Measurements from ENCODE around the gene C6orf136. TPM values are rescaled to one million over a fixed set of nuclear protein-coding genes. Genes with fewer than 3 reads are reported as not detected.

Gene C6orf136
- polyA plus RNA-seq, 1 donor (not counting 4 experiments of a cell fraction or from before 2014, with no cell fraction given) = 7.8 TPM

DNA sequence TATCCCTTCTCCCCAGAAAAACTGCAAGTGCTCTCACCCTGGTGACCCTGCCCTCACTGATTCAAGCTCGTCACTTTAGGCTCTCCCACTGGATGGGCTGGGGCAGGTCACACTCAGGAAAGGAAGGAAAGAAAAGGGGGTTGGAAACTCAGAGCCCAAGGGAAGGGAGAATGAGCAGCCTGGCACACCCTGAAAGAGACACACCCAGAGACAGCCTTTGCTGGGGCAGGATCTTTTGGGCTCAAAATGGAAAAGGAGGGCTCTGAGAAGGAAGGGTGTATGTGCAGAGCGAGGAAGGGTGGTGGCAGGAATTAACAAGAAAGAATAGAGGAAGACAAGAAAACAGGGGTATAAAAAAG, 37.0 kb downstream of the C6orf136 start:
- TF ChIP-seq EZH2 (IDR thresholded peaks at IDR 0.05; ENCODE audit: low read length) = no peak
- TF ChIP-seq, protein P1, sequence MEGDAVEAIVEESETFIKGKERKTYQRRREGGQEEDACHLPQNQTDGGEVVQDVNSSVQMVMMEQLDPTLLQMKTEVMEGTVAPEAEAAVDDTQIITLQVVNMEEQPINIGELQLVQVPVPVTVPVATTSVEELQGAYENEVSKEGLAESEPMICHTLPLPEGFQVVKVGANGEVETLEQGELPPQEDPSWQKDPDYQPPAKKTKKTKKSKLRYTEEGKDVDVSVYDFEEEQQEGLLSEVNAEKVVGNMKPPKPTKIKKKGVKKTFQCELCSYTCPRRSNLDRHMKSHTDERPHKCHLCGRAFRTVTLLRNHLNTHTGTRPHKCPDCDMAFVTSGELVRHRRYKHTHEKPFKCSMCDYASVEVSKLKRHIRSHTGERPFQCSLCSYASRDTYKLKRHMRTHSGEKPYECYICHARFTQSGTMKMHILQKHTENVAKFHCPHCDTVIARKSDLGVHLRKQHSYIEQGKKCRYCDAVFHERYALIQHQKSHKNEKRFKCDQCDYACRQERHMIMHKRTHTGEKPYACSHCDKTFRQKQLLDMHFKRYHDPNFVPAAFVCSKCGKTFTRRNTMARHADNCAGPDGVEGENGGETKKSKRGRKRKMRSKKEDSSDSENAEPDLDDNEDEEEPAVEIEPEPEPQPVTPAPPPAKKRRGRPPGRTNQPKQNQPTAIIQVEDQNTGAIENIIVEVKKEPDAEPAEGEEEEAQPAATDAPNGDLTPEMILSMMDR (optimal IDR thresholded peaks at IDR 0.05 in 1 of 3, IDR thresholded peaks at IDR 0.05 in 1 of 3, conservative IDR thresholded peaks at IDR 0.05 in 1 of 3; ENCODE audit: extremely low read depth in 1 of 3, insufficient read depth in 2 of 3, low read length in 3 of 3) = no peak
- FAIRE-seq = no peak
- Histone ChIP-seq H3K27ac (ENCODE audit: control insufficient read depth, insufficient read depth, low read length) (peak overlapping the region; percentile 94), H3K9ac (ENCODE audit: control insufficient read depth, extremely low read depth, insufficient read depth, low read length) (peak overlapping the region; percentile 97), H3K79me2 (ENCODE audit: control insufficient read depth, insufficient read depth, low read length) (peaks cover 88% of the 10 kb centered on the region), H3K4me2 (ENCODE audit: control insufficient read depth, extremely low read depth, insufficient read depth, low read depth, low read length) (peak overlapping the region; percentile 100), H2AFZ (ENCODE audit: control insufficient read depth, low read length) (no peak overlapping the region), H3K36me3 (ENCODE audit: control insufficient read depth in 2 of 2, extremely low read depth in 1 of 2, insufficient read depth in 2 of 2, low read length in 2 of 2) (peaks cover 13 to 41% of the 10 kb centered on the region in 2 experiments), H3K4me1 (ENCODE audit: control insufficient read depth, extremely low read depth, insufficient read depth, low read length) (peaks cover 40% of the 10 kb centered on the region), H3K4me3 (ENCODE audit: control insufficient read depth in 2 of 3, extremely low read depth in 1 of 3, insufficient read depth in 2 of 3, low read depth in 1 of 3, low read length in 3 of 3) (peak overlapping the region; percentile 68 to 94 (median 82)), H4K20me1 (ENCODE audit: control insufficient read depth, extremely low read depth, insufficient read depth, low read length) (peaks cover 24% of the 10 kb centered on the region), H3K9me3 (ENCODE audit: control insufficient read depth, low read depth, low read length) (no peaks in the 10 kb centered on the region), H3K9me1 (ENCODE audit: control insufficient read depth, extremely low read depth, insufficient read depth, low read length) (no peaks in the 10 kb centered on the region), H3K27me3 (ENCODE audit: control insufficient read depth, extremely low read depth, insufficient read depth, low read length) (no peaks in the 10 kb centered on the region)
- no peak for DNase-seq (ENCODE audit: low read depth, low spot score)
- dilution Hi-C loops (cut with MboI; ENCODE audit: extremely low pct_ligation_motif_present, low sequenced_read_pairs) = no loop called here

DNA sequence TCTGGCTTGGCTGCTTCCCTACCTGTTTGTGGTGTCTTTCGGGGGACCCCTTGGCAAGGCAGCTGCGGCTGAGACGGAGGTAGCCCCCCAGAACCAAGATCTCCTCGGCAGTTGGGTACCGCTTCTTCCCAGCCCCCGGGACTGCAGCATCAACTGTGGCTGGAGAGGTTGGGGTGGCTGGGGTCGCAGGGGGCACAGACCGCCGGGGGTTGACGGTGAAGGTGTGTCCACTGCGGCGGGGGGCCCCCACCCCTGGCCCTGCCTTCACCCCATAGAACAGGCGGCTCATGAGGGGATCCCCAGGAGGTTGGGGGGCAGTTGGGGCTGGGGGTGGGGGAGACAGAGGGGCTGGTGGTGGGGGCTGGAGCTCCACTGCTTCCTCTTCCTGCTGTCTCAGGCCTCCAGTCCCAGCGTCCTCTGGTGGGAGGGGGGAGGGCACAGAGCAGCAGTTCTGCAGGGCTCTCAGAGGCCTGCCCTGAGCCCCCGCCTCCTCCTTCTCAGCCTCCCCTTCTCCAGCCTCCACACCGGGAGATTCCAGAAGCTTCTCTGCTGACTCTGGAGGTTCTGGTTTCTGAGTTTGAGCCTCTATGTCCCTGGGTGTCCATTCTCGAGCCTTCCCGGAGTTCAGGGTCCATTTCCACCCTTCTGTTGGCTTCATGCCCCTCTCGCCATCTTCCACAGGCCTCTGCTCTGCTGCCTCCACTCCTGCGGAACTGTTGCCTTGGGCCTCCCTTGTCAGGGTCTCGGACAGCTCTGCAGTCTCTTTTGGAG, 37.6 kb downstream of the C6orf136 start:
- peaks cover 44% of the 10 kb centered on the region for H3K4me1 ChIP-seq (ENCODE audit: control insufficient read depth, extremely low read depth, insufficient read depth, low read length)
- no peaks in the 10 kb centered on the region for H3K9me1 ChIP-seq (ENCODE audit: control insufficient read depth, extremely low read depth, insufficient read depth, low read length)
- H3K36me3 ChIP-seq (ENCODE audit: control insufficient read depth in 2 of 2, extremely low read depth in 1 of 2, insufficient read depth in 2 of 2, low read length in 2 of 2) = peaks cover 13 to 41% of the 10 kb centered on the region in 2 experiments
- no peaks in the 10 kb centered on the region for H3K9me3 ChIP-seq (ENCODE audit: control insufficient read depth, low read depth, low read length)
- peak overlapping the region; percentile 100 for H3K4me2 ChIP-seq (ENCODE audit: control insufficient read depth, extremely low read depth, insufficient read depth, low read depth, low read length)
- H3K27me3 ChIP-seq (ENCODE audit: control insufficient read depth, extremely low read depth, insufficient read depth, low read length) = no peaks in the 10 kb centered on the region
- peak overlapping the region; percentile 97 for H3K9ac ChIP-seq (ENCODE audit: control insufficient read depth, extremely low read depth, insufficient read depth, low read length)
- H3K4me3 ChIP-seq (ENCODE audit: control insufficient read depth in 2 of 3, extremely low read depth in 1 of 3, insufficient read depth in 2 of 3, low read depth in 1 of 3, low read length in 3 of 3) = peak overlapping the region; percentile 68 to 94 (median 82)
- TF ChIP-seq, protein P1 (optimal IDR thresholded peaks at IDR 0.05 in 1 of 3, IDR thresholded peaks at IDR 0.05 in 1 of 3, conservative IDR thresholded peaks at IDR 0.05 in 1 of 3; ENCODE audit: extremely low read depth in 1 of 3, insufficient read depth in 2 of 3, low read length in 3 of 3) = no peak
- TF ChIP-seq EZH2 (IDR thresholded peaks at IDR 0.05; ENCODE audit: low read length) = no peak
- H2AFZ ChIP-seq (ENCODE audit: control insufficient read depth, low read length) = no peak overlapping the region
- dilution Hi-C loops (cut with MboI; ENCODE audit: extremely low pct_ligation_motif_present, low sequenced_read_pairs) = no loop called here
- FAIRE-seq = no peak
- peak overlapping the region; percentile 94 for H3K27ac ChIP-seq (ENCODE audit: control insufficient read depth, insufficient read depth, low read length)
- peaks cover 19% of the 10 kb centered on the region for H4K20me1 ChIP-seq (ENCODE audit: control insufficient read depth, extremely low read depth, insufficient read depth, low read length)
- peaks cover 88% of the 10 kb centered on the region for H3K79me2 ChIP-seq (ENCODE audit: control insufficient read depth, insufficient read depth, low read length)
- no peak for DNase-seq (ENCODE audit: low read depth, low spot score)

Measured in keratinocyte (primary cell).